ENCODE data around the gene CNGA2. TPM values are rescaled to one million over a fixed set of nuclear protein-coding genes. Genes with fewer than 3 reads are reported as not detected.

Gene CNGA2
- total RNA-seq, 1 donor from 2014 or later: not detected

Other genes with a start within 250 kb of the CNGA2 start
- gene PASD1, start 171.1 kb upstream of the CNGA2 start, total RNA-seq: not detected
- gene PRRG3, start 39.3 kb upstream of the CNGA2 start, total RNA-seq: 7.2 TPM
- not detected for gene FATE1, start 18.7 kb upstream of the CNGA2 start, total RNA-seq
- not detected for gene MAGEA4, start 178.1 kb downstream of the CNGA2 start, total RNA-seq
- 0.94 TPM for gene GABRE, start 239.9 kb downstream of the CNGA2 start, total RNA-seq